Small intestine (tissue), 7 donors: ENCODE measurements around the gene ARHGAP18. TPM values are rescaled to one million over a fixed set of nuclear protein-coding genes. Genes with fewer than 3 reads are reported as not detected.
A peak's percentile ranks its signal among the peaks of the same experiment; 100 is the strongest.

ENCODE experiments used
- DNase-seq, 2 donors: peaks; one replicate each; pipeline versions ENCODE4 v3.0.0 to v3.0.0-alpha.2; 2013
- FAIRE-seq: peaks from 2 replicates; lab custom pipeline; 2012; peaks lifted over from hg19 to GRCh38; lab: Jason Lieb, UNC
- H3K27ac ChIP-seq, 3 donors: one replicate each; pipeline ENCODE4 v1.5.1; 2013; ENCODE audit warnings: low read length in 2 of 3, mild to moderate bottlenecking in 2 of 3, control low read depth in 1 of 3, inconsistent platforms in 1 of 3, low read depth in 1 of 3, moderate library complexity in 1 of 3
- H3K27me3 ChIP-seq, 3 donors: one replicate each; pipeline ENCODE4 v1.6.1; 2013; ENCODE audit warnings: low read length in 3 of 3, inconsistent platforms in 1 of 3; ENCODE audit not compliant: control insufficient read depth in 3 of 3, insufficient read depth in 3 of 3
- H3K36me3 ChIP-seq, 3 donors: one replicate each; pipeline ENCODE4 v1.6.1; 2013; ENCODE audit warnings: low read length in 3 of 3, inconsistent platforms in 1 of 3, low read depth in 1 of 3, mild to moderate bottlenecking in 1 of 3, moderate library complexity in 1 of 3; ENCODE audit not compliant: control insufficient read depth in 3 of 3, insufficient read depth in 2 of 3
- H3K4me1 ChIP-seq, 3 donors: one replicate each; pipeline ENCODE4 v1.6.1; 2013; ENCODE audit warnings: low read length in 2 of 3, inconsistent platforms in 1 of 3, low read depth in 1 of 3, mild to moderate bottlenecking in 1 of 3, moderate library complexity in 1 of 3; ENCODE audit not compliant: control insufficient read depth in 3 of 3, insufficient read depth in 2 of 3
- H3K4me3 ChIP-seq, 3 donors: one replicate each; pipeline ENCODE4 v1.5.1; 2013; ENCODE audit warnings: low read length in 3 of 3, control low read depth in 1 of 3, inconsistent platforms in 1 of 3, low read depth in 1 of 3, mild to moderate bottlenecking in 1 of 3, moderate library complexity in 1 of 3
- H3K9me3 ChIP-seq, 2 donors: one replicate each; pipeline ENCODE4 v1.6.1; 2013; ENCODE audit warnings: low read depth in 1 of 2, low read length in 1 of 2; ENCODE audit not compliant: control insufficient read depth in 2 of 2, insufficient read depth in 1 of 2
- WGBS, 3 donors: extraction: QIAGEN DNeasy Blood & Tissue Kit; methylation state at CpG; one replicate each; pipeline ENCODE4 v1.1.7; 2013; 5-methylcytosine and 5-hydroxymethylcytosine counted together
- polyA plus RNA-seq, 4 donors: library from polyadenylated mRNA; stranded (reverse) in 3 of 4; unstranded in 1 of 4; fragments of 200-250 nt in 3 of 4; fragments of 120-200 nt in 1 of 4; gene quantifications; one replicate each; pipeline versions ENCODE4 v1.2.1 to v1.2.3, GENCODE V29; 2013
- donor health status: healthy with polysubstance abuse.
- donor health status: control.
- donor health status: control.
- donor health status: Bipolar disorder and iron deficiency.
- donor health status: healthy.

The ARHGAP18 gene
- polyA plus RNA-seq, 4 donors, result 15.1 to 46.7 (median 29.3) TPM

DNA sequence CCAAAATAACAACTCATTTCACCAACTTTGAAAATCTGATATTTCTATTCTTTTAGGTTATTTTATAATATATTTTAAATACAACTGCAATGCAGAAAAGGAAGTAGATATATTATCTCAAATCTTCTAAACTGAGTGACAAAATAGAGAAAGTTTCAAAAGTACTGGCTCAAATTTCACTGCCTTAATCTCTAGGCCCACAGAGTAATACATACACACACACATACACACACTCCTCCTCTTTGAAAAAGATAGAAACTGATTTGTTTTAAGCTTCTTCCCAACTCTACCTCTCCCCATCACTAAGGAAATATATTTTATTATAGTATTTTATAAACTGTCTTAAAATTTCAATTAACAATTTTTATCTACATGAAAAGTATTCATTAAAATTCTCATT is 36.2 kb downstream of the ARHGAP18 start:
- no peaks in the 10 kb centered on the region for H3K36me3 ChIP-seq
- H3K27me3 ChIP-seq, result no peaks in the 10 kb centered on the region
- H3K27ac ChIP-seq, result no peak overlapping the region
- no peaks in the 10 kb centered on the region for H3K9me3 ChIP-seq
- no peak overlapping the region for H3K4me3 ChIP-seq
- FAIRE-seq (no peak), DNase-seq (no peak)
- H3K4me1 ChIP-seq, result peaks cover 2 to 31% (median 7%) of the 10 kb centered on the region in 3 donors

DNA sequence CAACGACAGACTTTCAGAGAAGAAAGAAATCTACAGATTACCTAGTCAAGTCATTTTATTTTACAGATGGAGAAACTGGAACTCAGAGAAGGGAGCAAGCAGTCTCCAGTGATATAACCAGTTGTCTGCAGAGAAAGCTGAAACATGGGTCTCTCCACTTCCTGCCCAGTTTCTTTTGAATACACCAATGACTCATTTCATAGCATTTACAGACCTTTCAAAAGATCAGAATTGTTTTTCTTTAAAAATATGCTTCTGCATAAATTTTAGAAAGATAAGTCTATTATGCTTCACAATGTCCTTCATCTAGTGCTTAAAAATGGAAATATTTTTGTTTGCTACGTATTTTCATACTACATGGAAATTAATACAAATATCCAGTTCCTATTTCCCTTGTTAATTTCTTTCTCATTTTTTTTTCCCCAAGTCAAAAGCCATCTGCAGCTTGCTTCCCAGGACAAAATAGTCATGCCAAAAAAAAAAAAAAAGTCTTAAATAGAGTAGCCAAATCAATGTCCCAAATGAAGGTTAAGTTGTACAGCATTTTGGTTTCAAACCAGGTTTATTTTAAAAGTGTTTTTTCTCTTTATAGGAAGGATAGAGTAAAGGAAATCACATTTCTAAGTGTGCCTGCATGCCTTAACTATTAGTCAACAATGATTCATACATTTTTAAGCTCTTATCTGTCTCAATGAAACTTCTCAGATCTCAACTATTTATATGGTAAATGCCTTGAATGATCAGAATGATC is 36.9 kb downstream of the ARHGAP18 start:
- no peaks in the 10 kb centered on the region for H3K9me3 ChIP-seq
- H3K4me1 ChIP-seq, result peaks cover 4 to 33% (median 6%) of the 10 kb centered on the region in 3 donors
- no peak overlapping the region for H3K4me3 ChIP-seq
- H3K27ac ChIP-seq, result peak overlapping the region in 2 of 3 donors; percentile 24 to 38
- H3K27me3 ChIP-seq, result no peaks in the 10 kb centered on the region
- 47 to 80% (median 67%) methylated on average over 2 of the region's 2 CpGs for WGBS, 3 donors
- DNase-seq (peak in 1 of 2 donors; percentile 44), FAIRE-seq (no peak)
- H3K36me3 ChIP-seq, result no peaks in the 10 kb centered on the region

DNA sequence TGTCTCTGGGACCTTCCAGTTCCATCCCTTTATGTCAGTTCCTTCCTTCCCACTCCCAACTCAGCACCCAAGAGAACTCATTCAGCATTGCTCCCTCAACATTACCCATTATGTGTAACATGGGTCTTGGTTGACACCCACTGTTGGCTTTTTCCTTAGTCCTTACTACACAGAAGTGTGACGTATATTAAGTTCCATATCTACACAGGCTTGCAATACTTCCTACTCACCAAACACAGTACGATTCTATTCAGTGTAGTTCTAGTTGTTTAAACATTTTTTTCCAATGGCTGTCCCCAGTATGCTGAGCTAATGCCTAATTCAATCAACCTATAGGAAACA is 37.7 kb downstream of the ARHGAP18 start:
- H3K9me3 ChIP-seq, result no peaks in the 10 kb centered on the region
- WGBS, 3 donors, result 60 to 81% (median 79%) methylated on average over 2 of the region's 2 CpGs

GRCh38 chr6:129671442-129672340 is 38.3 kb downstream of the ARHGAP18 start:
- WGBS, 3 donors, result 78 to 89% (median 80%) methylated on average over 10 of the region's 10 CpGs
- no peaks in the 10 kb centered on the region for H3K27me3 ChIP-seq
- no peaks in the 10 kb centered on the region for H3K9me3 ChIP-seq
- FAIRE-seq, result no peak
- H3K4me1 ChIP-seq, result peaks cover 4 to 20% (median 10%) of the 10 kb centered on the region in 3 donors
- H3K27ac ChIP-seq, result peak overlapping the region in 2 of 3 donors; percentile 76 to 82
- H3K36me3 ChIP-seq, result no peaks in the 10 kb centered on the region
- H3K4me3 ChIP-seq, result no peak overlapping the region
- peak in 1 of 2 donors; percentile 66 for DNase-seq

More for the DNA sequence above, 37.7 kb downstream of the ARHGAP18 start:
- Histone ChIP-seq H3K36me3 (no peaks in the 10 kb centered on the region), H3K4me3 (no peak overlapping the region), H3K4me1 (peaks cover 4 to 25% (median 10%) of the 10 kb centered on the region in 3 donors), H3K27me3 (no peaks in the 10 kb centered on the region), H3K27ac (peak overlapping the region in 2 of 3 donors; percentile 76 to 82)
- no peak for DNase-seq
- FAIRE-seq, result no peak

DNA sequence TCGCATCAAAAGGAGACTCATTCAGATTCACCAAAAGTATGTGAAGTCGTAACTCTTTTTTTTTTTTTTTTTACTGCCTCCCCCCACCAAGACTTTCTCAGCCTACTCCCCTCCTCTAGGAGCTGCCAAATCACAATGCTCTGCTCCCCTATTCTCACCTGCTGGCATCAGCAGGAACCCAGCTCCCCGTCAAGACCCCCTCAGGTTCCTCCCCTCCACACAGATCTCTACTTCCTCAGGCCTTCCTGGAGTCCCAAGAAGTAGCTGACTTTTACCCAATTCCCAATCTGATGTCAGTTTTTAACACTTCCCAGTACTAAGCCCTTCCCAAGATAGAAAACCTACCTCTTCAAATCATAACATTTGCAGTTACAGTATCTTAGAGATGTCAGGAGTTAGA is 39.3 kb downstream of the ARHGAP18 start:
- 89 to 92% (median 92%) methylated on average over 3 of the region's 3 CpGs for WGBS, 3 donors
- peaks cover 11 to 28% (median 16%) of the 10 kb centered on the region in 3 donors for H3K4me1 ChIP-seq
- no peaks in the 10 kb centered on the region for H3K9me3 ChIP-seq
- H3K27me3 ChIP-seq, result no peaks in the 10 kb centered on the region
- FAIRE-seq, result no peak
- no peak overlapping the region for H3K4me3 ChIP-seq
- DNase-seq, result no peak
- H3K36me3 ChIP-seq, result peaks cover 0 to 6% (median 0%) of the 10 kb centered on the region in 3 donors
- no peak overlapping the region for H3K27ac ChIP-seq

DNA sequence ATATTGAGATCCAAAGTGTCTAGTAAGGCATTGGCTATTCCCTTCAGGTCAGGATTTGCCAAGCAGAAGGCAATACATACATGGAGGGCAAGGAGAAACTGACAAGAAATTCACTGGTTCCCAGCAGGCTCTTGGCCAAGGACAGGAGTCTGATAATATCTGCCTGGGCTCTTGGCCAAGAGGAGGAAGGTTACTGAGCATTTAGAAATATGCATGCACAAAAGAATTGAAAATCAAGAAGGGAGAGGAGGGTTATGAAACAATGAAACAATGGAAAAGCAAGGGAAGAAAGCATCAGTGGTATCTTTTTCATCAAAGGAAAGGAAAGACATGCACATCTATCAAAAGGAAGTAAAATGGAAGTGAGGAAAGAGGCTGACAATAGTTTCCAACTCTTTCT is 42.4 kb downstream of the ARHGAP18 start:
- Histone ChIP-seq H3K4me1 (peaks cover 18 to 52% (median 19%) of the 10 kb centered on the region in 3 donors), H3K4me3 (no peak overlapping the region), H3K27me3 (no peaks in the 10 kb centered on the region), H3K36me3 (peaks cover 0 to 6% (median 0%) of the 10 kb centered on the region in 3 donors), H3K9me3 (no peaks in the 10 kb centered on the region), H3K27ac (peak overlapping the region in 1 of 3 donors; percentile 61)
- FAIRE-seq (no peak), DNase-seq (peak in 1 of 2 donors; percentile 65)

DNA sequence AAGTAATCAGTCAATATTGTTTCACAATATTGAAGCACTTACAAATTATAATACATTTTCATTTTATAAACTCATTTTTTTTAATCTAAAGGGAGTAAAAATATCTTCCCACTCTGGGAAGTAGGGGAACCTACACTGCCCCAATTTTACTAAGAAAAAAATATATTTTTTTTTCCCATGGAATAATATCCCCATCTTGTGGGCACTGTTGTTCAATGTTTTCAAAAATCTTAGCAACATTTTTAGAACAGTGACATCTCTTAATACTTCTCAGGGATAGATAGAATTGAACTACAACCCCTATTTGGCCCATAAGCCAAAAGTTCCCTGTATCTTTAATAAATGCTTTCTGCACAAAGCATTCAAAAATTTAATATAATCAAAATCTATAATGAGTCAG is 42.9 kb downstream of the ARHGAP18 start:
- Histone ChIP-seq H3K36me3 (peaks cover 0 to 6% (median 0%) of the 10 kb centered on the region in 3 donors), H3K27ac (no peak overlapping the region), H3K4me3 (no peak overlapping the region), H3K4me1 (peaks cover 18 to 52% (median 20%) of the 10 kb centered on the region in 3 donors), H3K9me3 (no peaks in the 10 kb centered on the region), H3K27me3 (no peaks in the 10 kb centered on the region)
- DNase-seq (no peak), FAIRE-seq (no peak)

DNA sequence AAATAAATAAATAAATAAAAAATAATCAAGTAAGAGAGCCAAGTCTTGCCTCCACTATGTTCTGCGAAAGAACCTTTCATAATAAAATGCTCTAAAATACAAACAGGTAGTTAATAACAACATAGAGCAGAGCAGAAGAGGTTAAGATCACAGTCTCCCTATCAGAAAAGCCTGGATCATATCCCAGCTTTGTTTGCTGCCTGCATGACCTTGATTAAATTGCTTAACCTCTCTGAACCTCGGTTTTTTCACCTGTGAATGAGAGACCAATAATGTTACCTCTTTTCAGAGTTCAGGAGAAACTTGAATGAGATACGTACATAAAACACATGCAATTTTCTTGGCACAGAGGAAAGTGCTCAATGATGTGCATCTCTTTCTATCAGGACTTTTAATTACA is 44.4 kb downstream of the ARHGAP18 start:
- DNase-seq, result peak in 1 of 2 donors; percentile 44
- no peak overlapping the region for H3K4me3 ChIP-seq
- peaks cover 0 to 6% (median 0%) of the 10 kb centered on the region in 3 donors for H3K36me3 ChIP-seq
- H3K27ac ChIP-seq, result no peak overlapping the region
- peaks cover 21 to 57% (median 23%) of the 10 kb centered on the region in 3 donors for H3K4me1 ChIP-seq
- H3K27me3 ChIP-seq, result no peaks in the 10 kb centered on the region
- 24 to 66% (median 27%) methylated on average over 3 of the region's 3 CpGs for WGBS, 3 donors
- no peak for FAIRE-seq
- no peaks in the 10 kb centered on the region for H3K9me3 ChIP-seq
